Stimulated activated CD8-positive, alpha-beta memory T cell treated with anti-CD3 and anti-CD28 coated beads, Interleukin-15, amount 100 ng/mL, for 4 hours (primary cell): ENCODE data around the gene SPATS1.
"Not testable (repeated sequence)": the region's sequence is repeated elsewhere in the genome, so short reads cannot be mapped to it uniquely, and the experiment has no call there.

ENCODE experiments used
- DNase-seq, 2 donors: peaks; one replicate each; pipeline ENCODE4 v3.0.0-alpha.2; 2020; ENCODE audit warnings: low read depth in 2 of 2

Gene SPATS1

GRCh38 chr6:44341095-44341890 lies 1.2 kb upstream of the SPATS1 start:
- no peak for DNase-seq

- no peak for DNase-seq
Observed at GRCh38 chr6:44342052-44342451, 398 bp upstream of the SPATS1 start.

DNA sequence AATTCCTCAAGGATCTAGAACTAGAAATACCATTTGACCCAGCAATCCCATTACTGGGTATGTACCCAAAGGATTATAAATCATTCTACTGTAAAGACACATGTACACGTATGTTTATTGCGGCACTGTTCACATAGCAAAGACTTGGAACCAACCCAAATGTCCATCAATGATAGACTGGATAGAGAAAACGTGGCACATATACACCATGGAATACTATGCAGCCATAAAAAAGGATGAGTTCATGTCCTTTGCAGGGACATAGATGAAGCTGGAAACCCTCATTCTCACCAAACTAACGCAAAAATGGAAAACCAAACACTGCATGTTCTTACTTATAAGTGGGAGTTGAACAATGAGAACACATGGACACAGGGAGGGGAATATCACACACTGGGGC lies 4.4 kb downstream of the SPATS1 start:
- DNase-seq, result not testable (repeated sequence)

- DNase-seq, result no peak
Observed at GRCh38 chr6:44349904-44350649, 7.6 kb downstream of the SPATS1 start.

DNA sequence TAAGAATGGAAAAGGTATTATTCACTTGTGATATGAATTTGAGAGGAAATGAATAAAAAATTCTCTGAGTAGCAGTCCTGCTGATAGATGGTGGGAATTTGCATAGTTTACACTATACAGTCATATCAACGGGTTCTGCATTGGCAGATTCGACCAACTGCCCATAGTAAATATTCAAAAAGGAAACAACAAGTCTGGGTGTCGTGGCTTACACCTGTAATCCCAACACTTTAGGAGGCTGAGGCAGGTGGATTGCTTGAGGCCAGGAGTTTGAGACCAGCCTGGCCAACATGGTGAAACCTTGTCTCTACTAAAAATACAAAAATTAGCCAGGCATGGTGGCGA lies 8.2 kb downstream of the SPATS1 start:
- not testable (repeated sequence) for DNase-seq

DNA sequence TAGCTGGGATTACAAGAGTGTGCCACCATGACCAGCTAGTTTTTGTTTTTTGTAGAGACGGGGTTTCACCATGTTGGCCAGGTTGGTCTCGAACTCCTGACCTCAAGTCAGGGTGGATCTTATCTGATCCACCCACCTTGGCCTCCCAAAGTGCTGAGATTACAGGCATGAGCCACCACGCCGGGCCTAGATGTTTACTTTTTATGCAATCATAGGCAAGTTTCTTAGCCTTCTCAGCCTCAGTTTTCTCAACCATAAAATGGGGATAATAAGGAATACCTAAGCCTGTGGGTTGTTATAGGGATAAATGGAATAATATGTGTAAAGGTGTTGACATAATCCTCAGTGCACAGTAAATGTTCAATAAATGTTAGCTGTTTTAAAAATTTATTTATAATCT lies 9.8 kb downstream of the SPATS1 start:
- no peak for DNase-seq

DNA sequence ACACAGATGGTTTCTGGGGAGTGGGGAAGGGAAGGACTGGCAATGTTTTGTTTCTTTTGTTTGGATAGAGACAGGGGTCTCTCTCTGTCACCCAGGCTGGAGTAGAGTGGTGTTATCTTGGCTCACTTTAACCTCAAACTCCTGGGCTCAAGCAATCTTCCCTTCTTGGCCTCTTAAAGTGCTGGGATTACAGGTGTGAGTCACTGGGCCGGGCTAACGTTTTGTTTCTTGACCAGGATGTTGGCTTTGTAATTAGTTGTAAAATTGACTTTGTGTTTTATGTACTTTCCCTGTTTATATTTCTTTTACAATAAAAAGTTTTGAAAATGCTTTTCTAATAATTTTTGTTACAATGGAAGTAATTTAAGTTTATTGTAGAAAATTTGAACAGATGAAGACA lies 10.9 kb downstream of the SPATS1 start:
- DNase-seq, result no peak

DNA sequence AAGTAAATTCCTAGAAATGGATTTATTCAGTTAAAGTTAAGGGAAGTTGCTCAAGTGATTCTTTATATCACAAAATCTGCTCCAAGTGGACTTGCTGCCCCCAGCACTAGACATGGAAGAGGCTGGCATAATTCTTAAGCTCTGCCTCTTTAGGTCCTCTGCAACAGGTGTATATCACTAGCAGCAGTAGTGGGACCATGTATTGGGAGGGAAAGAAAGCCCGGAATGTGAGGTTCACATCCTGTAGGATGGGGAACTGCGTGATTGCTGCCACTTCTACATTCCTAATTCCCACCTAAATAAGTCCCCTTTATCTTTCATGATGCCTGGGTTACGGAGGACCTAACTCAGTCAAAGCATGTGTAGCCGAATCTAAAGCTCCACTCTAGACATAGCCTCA lies 13.2 kb downstream of the SPATS1 start:
- DNase-seq, result no peak

DNA sequence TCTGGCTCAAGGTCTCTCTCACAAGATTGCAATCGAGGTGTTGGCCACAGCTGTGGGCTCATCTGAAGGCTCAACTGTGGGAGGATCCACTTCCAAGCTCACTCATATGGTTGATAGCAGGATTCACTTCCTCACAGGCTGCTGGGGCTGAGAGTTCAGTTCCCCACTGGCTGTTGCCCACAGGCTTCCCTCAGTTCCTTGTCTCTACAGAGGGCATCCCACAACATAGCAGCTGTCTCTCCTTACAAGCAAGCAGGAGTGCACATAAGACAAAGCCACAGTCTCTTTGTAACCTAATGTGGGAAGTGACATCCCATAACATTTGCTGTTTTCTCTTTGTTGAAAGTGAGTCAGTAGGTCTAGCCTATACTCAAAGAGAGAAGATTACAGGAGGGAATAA lies 14.0 kb downstream of the SPATS1 start:
- DNase-seq, result no peak

DNA sequence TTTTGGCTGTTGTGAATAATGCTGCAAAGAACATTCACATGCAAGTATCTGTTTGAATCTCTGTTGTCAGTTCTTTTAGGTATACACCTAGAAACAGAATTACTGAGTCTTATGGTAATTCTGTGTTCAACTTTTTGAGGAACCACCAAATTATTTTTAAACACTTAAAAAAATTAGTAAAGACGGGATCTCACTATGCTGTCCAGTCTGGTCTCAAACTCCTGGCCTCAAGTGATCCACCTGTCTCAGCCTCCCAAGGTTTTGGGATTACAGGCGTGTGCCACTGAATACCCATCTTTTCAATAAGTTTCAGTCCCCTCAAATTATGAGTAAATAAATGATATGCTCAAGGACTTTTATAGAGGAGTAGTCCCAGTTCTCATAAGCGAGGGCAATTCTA lies 17.5 kb downstream of the SPATS1 start:
- no peak for DNase-seq

DNA sequence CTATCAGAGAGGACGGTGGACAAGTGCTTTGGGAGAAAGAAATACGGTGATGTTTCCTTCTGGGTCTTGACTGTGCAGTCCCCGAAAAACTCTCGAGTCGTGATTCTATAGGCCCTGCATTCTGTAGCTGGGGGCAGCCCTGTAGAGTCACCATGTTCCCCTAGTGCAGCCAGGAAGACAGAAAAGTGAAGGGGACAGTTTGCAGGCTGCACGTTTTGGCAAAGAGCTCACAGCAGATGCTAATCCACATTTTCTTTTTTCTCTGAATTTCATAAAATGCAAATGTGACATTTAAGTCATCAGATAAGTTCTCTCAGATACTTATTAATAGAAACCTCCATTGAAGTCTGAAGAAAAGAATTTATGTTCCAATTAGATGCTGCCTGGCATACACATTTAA lies 19.5 kb downstream of the SPATS1 start:
- no peak for DNase-seq

DNA sequence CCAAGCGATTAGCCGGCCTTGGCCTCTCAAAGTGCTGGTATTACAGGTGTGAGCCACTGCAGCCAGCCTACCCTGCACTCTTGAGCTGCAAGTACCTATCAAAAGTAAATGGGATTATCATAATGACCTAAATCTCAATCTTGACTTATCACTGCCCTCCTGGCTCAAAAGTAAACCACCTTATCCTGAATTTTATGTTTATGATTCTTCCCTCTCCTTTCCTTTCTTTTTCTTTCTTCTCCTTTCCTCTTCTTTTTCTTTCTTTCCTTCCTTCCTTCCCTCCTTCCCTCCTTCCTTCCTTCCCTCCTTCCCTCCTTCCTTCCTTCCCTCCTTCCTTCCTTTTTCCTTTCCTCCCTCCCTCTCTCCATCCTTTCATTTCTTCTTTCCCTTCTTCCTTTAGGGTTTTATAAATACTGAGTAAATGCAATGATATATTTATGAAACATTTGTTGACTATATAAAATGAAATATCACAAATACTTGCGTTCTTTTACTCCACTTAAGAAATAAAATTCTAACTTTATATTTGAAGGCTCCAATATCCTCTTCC lies 21.0 kb downstream of the SPATS1 start:
- no peak for DNase-seq

DNA sequence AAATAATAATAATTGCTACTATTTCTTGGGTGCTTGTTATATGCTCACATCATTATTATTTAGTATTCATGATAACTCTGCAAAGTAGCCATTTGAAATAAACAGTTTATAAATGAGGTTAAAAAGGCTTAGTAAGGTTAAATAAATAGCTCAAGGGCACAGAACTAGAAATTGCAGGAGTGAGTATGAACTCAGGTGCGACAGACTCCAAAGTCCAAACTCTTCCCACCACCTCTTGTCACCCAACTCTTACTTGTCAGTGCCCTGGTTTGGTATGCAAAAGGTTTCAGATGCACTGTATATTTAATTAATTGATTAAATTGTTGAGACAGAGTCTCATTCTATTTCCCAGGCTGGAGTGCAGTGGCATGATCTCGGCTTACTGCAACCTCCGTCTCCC lies 24.3 kb downstream of the SPATS1 start:
- no peak for DNase-seq

- DNase-seq, result no peak
Observed at GRCh38 chr6:44367681-44368080, 25.2 kb downstream of the SPATS1 start.

DNA sequence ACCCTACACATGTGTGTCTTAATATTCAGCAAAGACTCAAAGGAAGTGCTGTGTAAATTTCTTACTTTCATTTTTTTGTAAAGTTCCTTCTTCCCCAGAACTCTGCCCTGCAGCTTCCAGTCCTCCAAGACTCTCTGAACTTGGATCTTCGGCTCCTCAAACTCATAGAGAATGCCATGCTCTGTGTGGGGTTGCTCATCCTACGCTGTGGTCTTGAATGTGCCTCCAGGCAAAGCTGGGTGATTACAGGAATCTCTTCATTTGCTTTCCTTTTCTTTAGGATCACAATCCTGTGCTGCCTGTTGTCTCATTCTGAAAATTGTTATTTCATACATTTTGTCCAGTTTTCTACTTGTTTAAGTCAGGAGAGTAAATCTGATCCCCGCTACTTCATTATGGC lies 30.6 kb downstream of the SPATS1 start:
- no peak for DNase-seq

GRCh38 chr6:44373787-44374186 lies 31.3 kb downstream of the SPATS1 start:
- DNase-seq, result no peak

GRCh38 chr6:44375071-44375470 lies 32.6 kb downstream of the SPATS1 start:
- no peak for DNase-seq

DNA sequence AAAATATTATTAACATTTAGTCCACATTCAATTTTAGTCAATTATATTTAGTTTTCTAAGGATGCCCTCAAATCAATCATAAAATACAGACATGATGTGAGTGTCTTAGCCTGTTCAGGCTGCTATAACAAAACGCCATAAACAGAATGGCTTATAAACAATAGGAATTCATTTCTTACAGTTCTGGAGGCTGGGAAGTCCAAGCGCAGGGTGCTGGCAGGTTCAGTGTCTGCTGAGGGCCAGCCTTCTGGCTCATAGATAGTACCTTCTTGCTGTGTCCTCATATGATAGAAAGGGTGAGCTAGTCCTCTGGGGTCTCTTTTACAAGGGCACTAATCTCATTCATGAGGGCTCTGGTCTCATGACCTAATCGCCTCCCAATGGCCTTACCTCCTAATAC lies 35.0 kb downstream of the SPATS1 start:
- no peak for DNase-seq

- no peak for DNase-seq
Observed at GRCh38 chr6:44377971-44378370, 35.5 kb downstream of the SPATS1 start.

GRCh38 chr6:44381739-44382138 lies 39.3 kb downstream of the SPATS1 start:
- DNase-seq, result no peak

GRCh38 chr6:44386364-44386928 lies 44.0 kb downstream of the SPATS1 start:
- DNase-seq, result no peak

DNA sequence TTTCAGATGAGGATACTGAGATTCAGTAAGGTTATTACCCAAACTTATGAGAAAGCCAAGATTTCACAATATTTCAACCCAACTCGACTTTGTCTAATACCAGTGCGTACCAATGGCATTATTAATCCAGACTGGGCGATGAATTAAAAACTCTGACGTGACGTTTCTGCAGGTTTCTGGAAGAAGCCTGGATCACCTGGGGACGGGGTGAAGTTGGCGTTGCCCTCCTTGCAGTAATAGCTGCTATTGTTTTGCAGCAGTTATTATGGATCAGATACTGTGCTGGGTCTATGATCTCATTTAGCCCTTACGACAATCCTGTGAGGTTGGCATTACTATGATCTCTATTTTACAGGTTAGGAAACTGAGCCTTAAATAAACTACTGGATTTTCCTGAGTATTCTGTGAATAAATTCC lies 44.5 kb downstream of the SPATS1 start:
- no peak for DNase-seq
